Heart left ventricle (tissue), 13 donors: ENCODE measurements around the gene MET.

ENCODE experiments used
- CTCF ChIP-seq, 12 donors: fragments of 200-600 bp; sonication (generic) in 4 of 12; IDR thresholded peaks; one replicate each; pipeline versions ENCODE4 v1.5.0 to v1.8.0; 2018 to 2022; ENCODE audit warnings: antibody characterized with exemption in 12 of 12, mild to moderate bottlenecking in 5 of 12
- POLR2A ChIP-seq, 2 donors: fragments of 450-650 bp; IDR thresholded peaks; one replicate each; pipeline ENCODE4 v1.6.1; 2017; ENCODE audit warnings: antibody characterized with exemption in 2 of 2, mild to moderate bottlenecking in 2 of 2, moderate library complexity in 2 of 2
- donor health status: ischemic (EF 13 %, LVEDD 7.1; RV severe dilation, severe dysfunction).
- donor health status: DM: no; HTN: yes; CAD: no.
- donor health status: DM: no; HTN: no; CAD: no.
- donor health status: ischemic (EF 25% LVEDD 6.9; RV normal size, moderate dysfunction).
- donor health status: ischemic (EF 25% LVEDD 5.7; RV mildly dilated, moderate dysfunction).
- donor health status: ischemic (EF 35%, LVEDD 5.7; RV mildly dilated, moderate dysfunction).
- donor health status: nonischemic (EF 11% LVEDD 7.7; RV severe dilation, severe dysfunction).
- donor health status: DM: yes; HTN: yes; CAD: no.
- donor health status: PGD.
- donor health status: ischemic (EF 29% LVEDD 5.4; RV normal size, mild dysfunction).
- donor health status: nonischemic (EF 23%, LVEDD 6.1; RV moderate dilation, normal function).

GRCh38 chr7:116753130-116753529 is 81.1 kb downstream of the MET start:
- no peak for TF ChIP-seq CTCF (IDR thresholded peaks at IDR 0.05)
- no peak for TF ChIP-seq POLR2A (IDR thresholded peaks at IDR 0.05)
